DND-41 (cell line): ENCODE measurements around the gene MYLK.

Source experiments
- EZH2 ChIP-seq: IDR thresholded peaks from 3 replicates; pipeline ENCODE4 v1.6.1; 2012; ENCODE audit warnings: borderline replicate concordance, low read depth, mild to moderate bottlenecking, moderate library complexity, low read length, inconsistent platforms; ENCODE audit not compliant: severe bottlenecking
- TF ChIP-seq, protein P1 (sequence below): IDR thresholded peaks from 2 replicates; pipeline ENCODE4 v1.5.1; 2012; ENCODE audit warnings: borderline replicate concordance, low read length, moderate library complexity, mild to moderate bottlenecking; ENCODE audit not compliant: poor library complexity, severe bottlenecking; ENCODE audit errors: extremely low read depth

DNA sequence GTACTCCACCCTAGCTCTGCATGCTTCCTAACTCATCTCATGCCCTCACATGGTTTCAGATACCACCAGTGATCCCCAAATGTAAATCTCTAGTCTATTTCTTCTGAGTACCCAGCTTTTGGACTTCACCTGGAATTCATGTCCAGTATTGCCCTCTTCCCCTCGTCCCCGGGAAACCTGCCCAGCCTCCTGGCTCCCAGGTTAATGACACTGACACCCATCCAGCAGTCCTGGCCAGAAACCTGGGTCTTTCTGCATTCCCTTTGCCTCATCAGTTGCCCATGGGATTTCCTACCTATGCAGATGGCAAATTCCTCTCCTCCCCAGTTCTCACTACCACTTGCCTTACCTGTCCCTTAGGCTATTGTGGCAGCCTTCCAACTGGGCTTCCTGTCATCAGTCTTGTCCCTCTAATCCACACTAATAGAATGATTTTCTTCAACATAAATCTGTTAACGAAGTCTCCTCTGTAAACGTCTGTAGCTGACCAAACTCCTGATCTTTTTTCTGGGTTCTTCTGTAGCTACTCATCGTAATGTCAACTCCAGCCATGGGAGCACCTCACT is 15.3 kb upstream of the MYLK start:
- TF ChIP-seq, protein P1, sequence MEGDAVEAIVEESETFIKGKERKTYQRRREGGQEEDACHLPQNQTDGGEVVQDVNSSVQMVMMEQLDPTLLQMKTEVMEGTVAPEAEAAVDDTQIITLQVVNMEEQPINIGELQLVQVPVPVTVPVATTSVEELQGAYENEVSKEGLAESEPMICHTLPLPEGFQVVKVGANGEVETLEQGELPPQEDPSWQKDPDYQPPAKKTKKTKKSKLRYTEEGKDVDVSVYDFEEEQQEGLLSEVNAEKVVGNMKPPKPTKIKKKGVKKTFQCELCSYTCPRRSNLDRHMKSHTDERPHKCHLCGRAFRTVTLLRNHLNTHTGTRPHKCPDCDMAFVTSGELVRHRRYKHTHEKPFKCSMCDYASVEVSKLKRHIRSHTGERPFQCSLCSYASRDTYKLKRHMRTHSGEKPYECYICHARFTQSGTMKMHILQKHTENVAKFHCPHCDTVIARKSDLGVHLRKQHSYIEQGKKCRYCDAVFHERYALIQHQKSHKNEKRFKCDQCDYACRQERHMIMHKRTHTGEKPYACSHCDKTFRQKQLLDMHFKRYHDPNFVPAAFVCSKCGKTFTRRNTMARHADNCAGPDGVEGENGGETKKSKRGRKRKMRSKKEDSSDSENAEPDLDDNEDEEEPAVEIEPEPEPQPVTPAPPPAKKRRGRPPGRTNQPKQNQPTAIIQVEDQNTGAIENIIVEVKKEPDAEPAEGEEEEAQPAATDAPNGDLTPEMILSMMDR: no peak
- no peak for TF ChIP-seq EZH2
